GM21786 (cell line): ENCODE results near the gene BCAS3.

ENCODE experiments used
- ATAC-seq: cut with Tn5 transposase; IDR thresholded peaks from one replicate; pipeline ENCODE4 v1.9.1; 2021; ENCODE audit not compliant: unreplicated experiment

Gene BCAS3

DNA sequence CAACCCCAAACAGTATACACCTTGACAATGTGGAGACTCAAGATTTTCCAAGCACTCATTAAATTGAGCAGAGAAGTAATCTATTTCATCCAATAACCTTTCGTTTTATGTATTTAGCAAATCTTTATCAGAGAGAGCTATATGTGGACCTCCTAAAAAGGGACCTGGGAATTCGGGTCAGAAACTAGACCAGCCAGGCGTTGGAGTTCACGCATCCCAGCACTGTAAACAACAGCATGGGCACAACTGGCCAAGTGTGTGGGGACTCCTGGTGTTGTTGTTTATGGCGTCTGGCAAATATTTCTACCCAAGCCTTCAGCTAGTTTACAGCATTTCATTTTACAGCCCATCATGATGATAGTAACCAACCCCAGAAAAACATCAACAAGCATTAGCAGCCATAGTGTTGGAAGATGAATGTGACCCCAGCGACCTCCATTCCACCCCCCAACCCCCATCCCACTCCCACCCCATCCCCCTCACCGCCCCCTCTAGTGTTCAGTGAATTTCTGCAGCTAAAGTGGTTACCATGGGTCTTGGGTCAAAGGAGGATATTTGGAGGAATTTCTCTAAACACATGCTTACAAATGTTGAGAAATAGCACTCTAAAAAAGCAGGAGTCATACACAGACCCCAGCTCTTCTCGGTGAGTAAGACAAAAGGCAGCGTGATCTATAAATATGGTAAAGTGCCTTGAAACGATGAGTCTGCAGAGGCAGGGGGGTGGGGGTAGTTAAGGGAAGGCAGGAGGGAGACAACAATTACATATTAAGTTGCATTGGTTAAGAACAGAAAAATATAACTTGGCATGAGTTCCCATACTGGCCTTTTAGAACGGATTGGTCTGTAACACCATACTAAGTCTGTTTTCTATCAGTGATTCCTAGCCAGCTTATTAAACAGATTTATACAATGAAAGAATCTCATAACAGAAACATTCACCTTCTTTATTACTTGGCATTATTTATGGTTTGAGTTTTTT is 630.5 kb downstream of the BCAS3 start:
- no peak for ATAC-seq

- ATAC-seq: no peak
Observed at GRCh38 chr17:61309362-61310256, 632.0 kb downstream of the BCAS3 start.

DNA sequence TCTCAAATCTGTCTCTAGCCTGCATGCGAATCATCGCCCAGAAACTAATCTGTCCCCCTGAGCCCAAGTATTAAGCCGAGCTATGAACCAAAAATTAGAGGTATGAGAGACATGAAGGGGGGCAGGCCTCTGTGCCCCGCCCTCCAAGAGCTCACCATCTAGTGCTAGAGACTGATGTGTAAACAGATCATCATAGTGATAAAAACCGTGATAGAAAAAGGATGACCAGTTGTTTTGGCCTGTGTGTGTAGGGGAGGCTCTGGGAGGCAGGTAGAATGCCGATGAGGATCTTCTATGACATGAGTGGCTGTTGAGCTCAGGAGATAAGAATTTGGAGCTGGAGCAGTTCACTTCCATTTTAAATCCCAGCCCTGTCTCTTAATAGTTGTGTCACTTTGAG is 632.9 kb downstream of the BCAS3 start:
- ATAC-seq: no peak

DNA sequence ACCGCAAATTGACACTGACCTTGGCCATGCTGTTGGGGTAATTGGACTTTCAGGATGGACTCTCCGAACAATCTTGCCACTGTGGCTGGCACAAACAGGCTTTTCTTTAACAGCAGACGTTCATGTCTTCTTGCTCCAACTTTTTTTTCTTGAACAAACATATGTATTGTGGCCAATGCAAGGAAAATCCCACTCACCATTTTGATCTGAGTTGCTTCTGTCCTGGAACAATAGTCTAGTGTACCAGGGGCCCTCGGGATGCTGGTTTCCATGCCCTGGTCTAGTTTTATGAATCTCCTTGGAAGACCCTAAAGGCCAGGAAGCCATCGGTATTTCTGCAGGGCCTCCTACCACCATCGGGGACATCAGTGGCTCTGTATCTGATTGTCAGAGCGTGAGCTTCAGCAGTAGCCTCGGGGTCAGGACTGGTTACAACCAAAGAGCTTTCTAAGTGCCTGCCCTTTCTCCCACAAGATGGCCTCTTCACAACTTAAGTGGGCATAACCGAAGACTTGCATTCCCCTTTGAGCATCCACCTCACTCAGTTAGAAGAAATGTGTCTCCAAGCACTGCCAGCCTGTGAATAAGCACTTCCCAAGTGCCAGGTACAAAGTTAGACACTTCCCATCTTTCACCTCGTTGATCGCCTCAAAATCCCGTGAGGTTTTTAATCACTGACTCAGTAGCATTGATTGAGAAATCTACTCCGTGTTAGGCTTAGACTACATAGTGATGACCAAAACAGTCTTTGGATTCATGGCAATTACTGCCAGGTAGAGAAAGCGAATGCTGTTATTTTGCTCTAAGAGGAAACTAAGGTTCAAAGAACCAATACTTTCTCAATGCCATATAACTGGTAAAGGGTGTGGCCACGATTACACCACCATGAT is 635.0 kb downstream of the BCAS3 start:
- no peak for ATAC-seq

DNA sequence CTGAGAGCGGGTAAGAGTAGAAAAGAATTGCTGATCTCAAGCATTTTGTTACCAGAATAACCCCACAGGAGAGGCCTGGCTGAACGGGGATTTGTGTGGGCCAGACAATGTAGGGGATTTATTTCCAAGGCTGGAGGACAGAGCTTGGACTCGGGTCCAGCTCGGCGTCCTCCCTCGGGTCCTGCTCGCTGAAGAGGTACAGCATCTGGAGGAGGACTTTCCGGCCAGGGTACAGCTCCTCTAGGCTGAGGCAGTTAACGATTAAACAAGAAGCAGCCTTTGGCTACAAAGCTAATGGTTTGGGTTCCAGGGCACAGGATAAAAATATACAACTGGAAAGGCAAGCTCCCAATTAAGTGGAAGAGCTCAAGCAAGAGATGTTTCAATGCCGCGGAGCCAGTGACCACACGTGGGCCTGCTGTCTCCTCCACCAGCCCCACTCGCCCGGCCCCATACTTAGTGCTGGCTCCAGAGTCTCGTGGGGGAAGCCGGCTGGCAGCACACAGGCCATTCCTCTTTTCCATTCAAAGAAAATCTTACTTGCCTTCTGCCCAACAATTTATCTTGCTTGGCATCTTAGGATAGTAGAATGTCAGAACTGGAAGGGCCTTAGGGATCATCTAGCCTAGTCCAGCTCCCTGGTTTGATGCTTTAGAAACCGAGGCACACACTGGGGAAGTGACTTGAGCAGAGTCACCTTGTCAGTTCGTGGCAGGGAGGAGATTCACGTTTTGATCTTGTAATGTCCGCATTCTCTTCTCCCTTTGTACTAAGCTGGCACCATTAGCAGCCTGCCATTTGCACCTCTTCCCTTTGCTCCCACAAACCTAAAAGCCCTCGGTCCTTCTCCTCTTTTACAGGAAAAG is 636.0 kb downstream of the BCAS3 start:
- no peak for ATAC-seq

DNA sequence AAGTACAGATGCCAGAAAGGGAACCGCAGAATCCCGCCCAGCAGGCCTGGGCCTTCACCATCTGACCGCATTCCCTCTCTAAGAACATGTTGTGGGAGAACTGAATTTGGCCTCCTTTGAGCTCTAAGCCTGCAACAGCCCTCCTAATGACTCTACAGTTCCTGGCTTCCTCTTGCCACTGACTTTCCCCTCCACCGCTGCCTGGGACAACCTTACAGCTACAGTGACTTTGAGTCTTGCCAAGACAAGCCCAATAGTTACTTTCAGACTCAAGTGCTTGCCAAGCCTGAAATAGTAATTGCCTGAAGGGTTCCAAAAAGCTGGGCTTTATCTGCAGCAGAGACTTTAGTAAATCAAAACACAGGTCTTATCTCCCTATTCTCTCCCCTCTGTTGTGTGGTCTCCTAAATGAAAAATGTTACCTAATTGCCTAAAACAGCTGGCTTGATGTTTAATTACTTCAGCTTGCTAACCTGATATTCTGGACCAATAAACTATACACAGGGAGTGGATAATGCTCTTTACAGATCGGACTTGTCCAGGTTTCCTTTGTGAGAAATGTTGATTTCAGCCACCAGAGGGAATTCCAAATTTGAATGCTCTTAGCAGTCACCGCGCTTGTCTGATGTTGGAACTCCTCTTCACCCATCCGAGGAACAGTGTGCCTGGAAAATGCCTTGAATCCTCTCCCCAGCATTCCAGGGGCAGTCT is 636.9 kb downstream of the BCAS3 start:
- no peak for ATAC-seq

GRCh38 chr17:61316633-61317032 is 639.0 kb downstream of the BCAS3 start:
- ATAC-seq: no peak

- ATAC-seq: no peak
Observed at GRCh38 chr17:61317779-61318178, 640.1 kb downstream of the BCAS3 start.

DNA sequence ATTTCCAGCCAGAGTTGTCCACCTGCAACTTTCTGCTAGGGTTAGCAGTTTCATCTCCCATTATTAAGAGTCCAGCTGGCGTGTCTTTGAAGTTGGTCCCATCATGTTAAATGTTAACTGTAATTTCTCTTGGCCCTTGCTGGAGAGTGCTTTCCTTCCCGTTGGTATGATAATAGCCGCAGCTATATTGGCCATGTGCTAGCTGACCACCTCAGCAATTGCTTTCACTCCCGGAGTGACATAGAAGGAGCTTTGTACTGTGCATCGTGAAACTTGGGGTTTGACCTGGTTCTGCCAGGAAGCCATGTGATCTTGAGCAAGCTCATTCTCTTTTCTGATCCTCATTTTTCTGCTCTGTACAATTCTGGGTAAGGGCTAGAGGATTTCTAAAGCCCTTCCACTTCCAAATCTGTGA is 641.0 kb downstream of the BCAS3 start:
- ATAC-seq: no peak

GRCh38 chr17:61321344-61321743 is 643.7 kb downstream of the BCAS3 start:
- ATAC-seq: no peak

GRCh38 chr17:61322325-61323002 is 644.8 kb downstream of the BCAS3 start:
- ATAC-seq: no peak

DNA sequence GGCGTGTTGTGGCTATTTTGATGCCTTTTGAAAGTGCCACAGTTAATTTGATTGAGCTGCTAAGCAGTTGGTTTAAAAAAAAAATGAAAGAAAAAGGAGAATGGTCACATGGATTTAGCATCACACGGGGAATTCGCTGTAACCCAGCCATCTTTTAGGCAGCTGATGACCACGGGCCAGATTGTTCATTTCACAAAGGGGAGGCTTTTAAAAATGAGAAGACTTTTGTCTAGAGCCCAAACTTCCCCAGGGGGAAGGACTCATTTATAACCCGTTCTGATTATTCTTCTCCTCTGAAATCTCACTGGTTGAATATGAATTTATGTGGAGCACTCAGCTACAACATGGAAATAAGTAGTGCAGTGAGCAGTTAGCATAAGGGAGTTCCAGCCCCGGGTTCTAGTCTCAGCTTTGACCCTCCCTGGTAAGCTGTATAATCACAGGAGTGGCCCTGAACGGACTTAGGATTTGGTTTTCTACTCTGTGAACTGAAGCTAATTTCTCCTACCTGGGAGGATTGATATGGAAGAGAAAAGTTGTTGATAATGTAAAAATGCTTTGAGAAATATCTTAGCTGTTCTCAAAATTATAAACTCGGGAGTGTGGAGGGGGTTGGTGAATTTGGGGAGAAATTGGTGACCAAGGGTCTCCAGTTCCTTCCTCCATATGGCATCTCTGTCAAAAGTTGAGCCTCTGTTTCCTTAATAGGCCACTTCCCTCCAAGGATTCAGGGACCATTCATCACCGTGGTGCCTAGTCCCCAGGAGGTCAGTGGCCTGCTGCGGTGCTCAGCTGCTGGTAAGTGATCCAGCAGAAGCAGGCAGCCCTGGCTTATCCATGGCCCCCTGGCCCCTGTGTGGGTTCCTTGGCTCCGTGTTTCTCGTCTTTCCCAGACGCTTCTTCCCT is 645.6 kb downstream of the BCAS3 start:
- ATAC-seq: no peak

DNA sequence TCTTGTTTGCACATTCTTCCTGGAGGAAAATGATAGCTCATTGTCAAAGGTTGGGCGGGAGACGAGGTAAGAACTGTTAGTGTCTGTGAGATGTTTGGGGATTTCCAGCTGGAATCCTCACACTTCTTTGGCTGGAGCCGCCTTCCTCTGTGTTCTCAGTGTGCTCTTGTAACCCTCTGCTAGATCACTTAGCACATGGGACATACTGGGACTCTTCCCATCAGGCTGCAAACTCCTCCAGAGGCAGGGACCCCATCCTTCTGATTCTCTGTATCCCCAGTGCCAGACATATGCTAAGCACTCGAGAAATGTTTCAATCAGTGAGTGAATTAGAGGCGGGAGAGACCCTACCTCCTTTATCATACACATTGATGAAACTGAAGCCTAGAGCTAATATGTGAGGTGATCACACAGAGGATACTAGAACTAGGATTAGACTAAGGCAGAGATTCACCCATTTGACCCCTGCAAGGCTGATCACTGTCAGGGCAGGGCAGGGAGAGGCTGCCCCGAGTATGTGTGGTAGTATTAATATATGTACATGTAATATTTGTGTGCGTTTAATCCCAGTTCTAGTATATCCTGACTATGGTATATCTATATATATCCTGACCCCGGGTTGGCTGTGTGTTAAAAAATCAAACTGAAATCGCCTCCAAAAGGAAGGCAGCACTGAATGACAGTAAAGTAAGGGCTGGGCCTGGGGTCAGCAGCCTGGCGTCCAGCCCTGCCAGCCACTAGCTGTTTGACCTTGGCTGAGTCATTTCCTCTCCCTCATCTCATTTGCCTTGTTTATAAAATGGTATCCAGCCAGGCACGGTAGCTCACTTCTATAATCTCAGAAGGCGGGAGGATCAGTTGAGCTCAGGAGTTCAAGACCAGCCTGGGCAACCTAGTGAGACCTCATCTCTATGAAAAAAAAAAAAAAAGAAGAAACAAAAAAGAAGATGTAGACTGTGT is 646.5 kb downstream of the BCAS3 start:
- no peak for ATAC-seq

DNA sequence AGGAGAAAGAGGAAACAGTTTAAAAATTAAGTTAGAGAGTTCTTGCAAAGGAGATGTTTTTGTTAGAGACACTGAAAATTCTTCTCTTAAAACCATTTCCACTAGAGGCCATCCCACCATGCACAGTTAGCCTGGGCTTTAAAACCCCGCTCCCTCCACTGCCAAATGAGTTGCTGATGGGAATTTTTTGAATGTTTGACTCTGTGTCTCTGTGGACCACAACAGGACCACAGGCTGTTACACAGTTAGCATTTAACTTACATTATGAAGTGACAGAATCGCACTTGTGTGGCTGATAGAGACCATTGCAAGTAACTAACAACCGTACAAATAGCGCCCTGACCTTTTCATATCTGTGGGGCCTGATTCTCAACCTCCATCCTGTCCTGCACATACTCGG is 647.3 kb downstream of the BCAS3 start:
- ATAC-seq: no peak

DNA sequence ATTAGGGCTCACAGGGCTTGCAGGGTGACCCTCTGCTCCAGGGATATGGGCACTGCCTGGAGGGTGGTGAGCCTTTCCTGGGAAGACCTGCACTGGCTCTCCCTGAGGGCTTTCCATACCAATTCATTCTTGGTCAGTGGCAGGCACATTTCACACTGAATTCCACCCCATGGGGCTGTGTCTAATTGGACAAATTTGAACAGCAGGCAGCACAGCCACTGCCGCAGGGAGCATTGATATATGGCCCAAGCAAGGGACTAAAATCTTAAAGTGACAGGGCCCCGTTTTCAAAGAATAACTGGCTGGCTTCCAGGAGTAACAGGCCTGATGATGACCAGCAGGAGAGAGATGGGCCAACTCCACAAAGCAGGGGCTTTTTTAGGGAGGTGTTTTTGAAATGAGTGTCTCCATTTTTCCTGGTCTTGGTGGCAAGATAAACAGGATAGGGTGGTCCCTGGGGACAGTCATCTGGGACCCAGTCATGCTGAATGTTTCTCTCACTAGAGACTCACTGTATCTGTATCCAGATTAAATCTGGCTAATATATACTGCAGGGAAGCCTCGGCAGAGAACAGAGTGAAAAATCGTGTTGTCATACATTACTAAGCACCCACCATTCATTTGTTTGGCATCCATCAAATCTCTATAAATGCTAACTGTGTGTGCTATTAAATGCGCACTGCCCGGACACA is 647.9 kb downstream of the BCAS3 start:
- ATAC-seq: no peak

- no peak for ATAC-seq
Observed at GRCh38 chr17:61326330-61326729, 648.7 kb downstream of the BCAS3 start.
